C4-2B (cell line): ENCODE results near the gene ANXA1.

ENCODE experiments used
- ZFX ChIP-seq: fragments of 450-650 bp; IDR thresholded peaks from 2 replicates; pipeline ENCODE4 v1.6.1; 2017
- TF ChIP-seq, protein P1 (sequence below): fragments of 450-650 bp; conservative IDR thresholded peaks from 2 replicates; pipeline ENCODE4 v1.5.1; 2017; ENCODE audit warnings: mild to moderate bottlenecking

GRCh38 chr9:73179589-73179988 is 27.9 kb downstream of the ANXA1 start:
- TF ChIP-seq, protein P1, sequence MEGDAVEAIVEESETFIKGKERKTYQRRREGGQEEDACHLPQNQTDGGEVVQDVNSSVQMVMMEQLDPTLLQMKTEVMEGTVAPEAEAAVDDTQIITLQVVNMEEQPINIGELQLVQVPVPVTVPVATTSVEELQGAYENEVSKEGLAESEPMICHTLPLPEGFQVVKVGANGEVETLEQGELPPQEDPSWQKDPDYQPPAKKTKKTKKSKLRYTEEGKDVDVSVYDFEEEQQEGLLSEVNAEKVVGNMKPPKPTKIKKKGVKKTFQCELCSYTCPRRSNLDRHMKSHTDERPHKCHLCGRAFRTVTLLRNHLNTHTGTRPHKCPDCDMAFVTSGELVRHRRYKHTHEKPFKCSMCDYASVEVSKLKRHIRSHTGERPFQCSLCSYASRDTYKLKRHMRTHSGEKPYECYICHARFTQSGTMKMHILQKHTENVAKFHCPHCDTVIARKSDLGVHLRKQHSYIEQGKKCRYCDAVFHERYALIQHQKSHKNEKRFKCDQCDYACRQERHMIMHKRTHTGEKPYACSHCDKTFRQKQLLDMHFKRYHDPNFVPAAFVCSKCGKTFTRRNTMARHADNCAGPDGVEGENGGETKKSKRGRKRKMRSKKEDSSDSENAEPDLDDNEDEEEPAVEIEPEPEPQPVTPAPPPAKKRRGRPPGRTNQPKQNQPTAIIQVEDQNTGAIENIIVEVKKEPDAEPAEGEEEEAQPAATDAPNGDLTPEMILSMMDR = no peak
- no peak for TF ChIP-seq ZFX
